ENCODE results near the gene PCSK6.
"Not testable (repeated sequence)": the region's sequence is repeated elsewhere in the genome, so short reads cannot be mapped to it uniquely, and the experiment has no call there.

PCSK6 gene

GRCh38 chr15:101406036-101406435 lies 83.5 kb downstream of the PCSK6 start:
- TF ChIP-seq CSRNP3 (CRISPR knock-in tag; IDR thresholded peaks at IDR 0.05) (no peak), ZC3H10 (CRISPR knock-in tag; IDR thresholded peaks at IDR 0.05) (no peak), TCF4 (CRISPR knock-in tag; IDR thresholded peaks at IDR 0.05; ENCODE audit: borderline replicate concordance) (no peak), ZFP3 (CRISPR knock-in tag; IDR thresholded peaks at IDR 0.05) (no peak), ARNTL (CRISPR knock-in tag; IDR thresholded peaks at IDR 0.05; ENCODE audit: borderline replicate concordance, low read depth) (no peak), ZFP30 (CRISPR knock-in tag; IDR thresholded peaks at IDR 0.05) (no peak), OSR1 (CRISPR knock-in tag; IDR thresholded peaks at IDR 0.05) (no peak), ZNF70 (CRISPR knock-in tag; IDR thresholded peaks at IDR 0.05) (no peak), GLIS3 (CRISPR knock-in tag; IDR thresholded peaks at IDR 0.05) (no peak), RARB (CRISPR knock-in tag; IDR thresholded peaks at IDR 0.05) (no peak), BACH2 (CRISPR knock-in tag; IDR thresholded peaks at IDR 0.05; ENCODE audit: borderline replicate concordance) (no peak), POU6F1 (CRISPR knock-in tag; IDR thresholded peaks at IDR 0.05; ENCODE audit: borderline replicate concordance, low read depth) (no peak), SNAI2 (CRISPR knock-in tag; IDR thresholded peaks at IDR 0.05) (no peak), PPARA (CRISPR knock-in tag; IDR thresholded peaks at IDR 0.05; ENCODE audit: borderline replicate concordance) (no peak), TOX (CRISPR knock-in tag; IDR thresholded peaks at IDR 0.05; ENCODE audit: borderline replicate concordance) (no peak), ISL1 (CRISPR knock-in tag; IDR thresholded peaks at IDR 0.05) (no peak), CREB5 (CRISPR knock-in tag; IDR thresholded peaks at IDR 0.05; ENCODE audit: low read depth) (no peak), TSHZ2 (CRISPR knock-in tag; IDR thresholded peaks at IDR 0.05) (no peak), ESRRG (CRISPR knock-in tag; IDR thresholded peaks at IDR 0.05) (no peak)
- no peak for ATAC-seq

GRCh38 chr15:101404245-101404644 lies 85.3 kb downstream of the PCSK6 start:
- no peak for ATAC-seq
- TF ChIP-seq GLIS3 (CRISPR knock-in tag; IDR thresholded peaks at IDR 0.05) (no peak), PATZ1 (CRISPR knock-in tag; IDR thresholded peaks at IDR 0.05; ENCODE audit: borderline replicate concordance) (no peak), TCF4 (CRISPR knock-in tag; IDR thresholded peaks at IDR 0.05; ENCODE audit: borderline replicate concordance) (no peak), ARNTL (CRISPR knock-in tag; IDR thresholded peaks at IDR 0.05; ENCODE audit: borderline replicate concordance, low read depth) (no peak), SNAI2 (CRISPR knock-in tag; IDR thresholded peaks at IDR 0.05) (no peak), ZC3H10 (CRISPR knock-in tag; IDR thresholded peaks at IDR 0.05) (no peak), RARB (CRISPR knock-in tag; IDR thresholded peaks at IDR 0.05) (no peak)

- not testable (repeated sequence) for ATAC-seq
Measured at GRCh38 chr15:101402883-101403282, 86.6 kb downstream of the PCSK6 start.

GRCh38 chr15:101401286-101401685 lies 88.2 kb downstream of the PCSK6 start:
- TF ChIP-seq OSR1 (CRISPR knock-in tag; IDR thresholded peaks at IDR 0.05) (no peak), BACH2 (CRISPR knock-in tag; IDR thresholded peaks at IDR 0.05; ENCODE audit: borderline replicate concordance) (no peak), TOX (CRISPR knock-in tag; IDR thresholded peaks at IDR 0.05; ENCODE audit: borderline replicate concordance) (no peak), CSRNP3 (CRISPR knock-in tag; IDR thresholded peaks at IDR 0.05) (no peak)
- ATAC-seq: no peak

Measured in SK-N-SH treated with all-trans-retinoic acid at 6 μM for 48 hours (cell line).